Hematopoietic multipotent progenitor cell treated with erythropoietin and hydrocortisone succinate and interleukin-3 and kit ligand, for 8 days (in vitro differentiated cells): ENCODE data around the gene IL11RA.
"Not testable (repeated sequence)": the region's sequence is repeated elsewhere in the genome, so short reads cannot be mapped to it uniquely, and the experiment has no call there.

Experiments
- DNase-seq: peaks from one replicate; pipeline ENCODE4 v3.0.0-alpha.2; 2015

The IL11RA gene

GRCh38 chr9:34630402-34631154 lies 21.4 kb upstream of the IL11RA start:
- no peak for DNase-seq

GRCh38 chr9:34633166-34633565 lies 18.8 kb upstream of the IL11RA start:
- DNase-seq, result no peak

GRCh38 chr9:34633851-34634550 lies 18.0 kb upstream of the IL11RA start:
- peak; percentile 87 for DNase-seq

- DNase-seq, result no peak
Measured at GRCh38 chr9:34634551-34635248, 17.3 kb upstream of the IL11RA start.

GRCh38 chr9:34635556-34635955 lies 16.4 kb upstream of the IL11RA start:
- no peak for DNase-seq

- peak; percentile 56 for DNase-seq
Measured at GRCh38 chr9:34636791-34637355, 15.1 kb upstream of the IL11RA start.

GRCh38 chr9:34637356-34638137 lies 14.4 kb upstream of the IL11RA start, which contains the start of gene SIGMAR1:
Gene SIGMAR1, minus strand, starts transcription at chr9:34637787. Its CDS starts 90 bp downstream, at chr9:34637697.
- DNase-seq, result peak; percentile 94

- no peak for DNase-seq
Measured at GRCh38 chr9:34638138-34638445, 13.9 kb upstream of the IL11RA start.

- not testable (repeated sequence) for DNase-seq
Measured at GRCh38 chr9:34639322-34639721, 12.7 kb upstream of the IL11RA start.

- no peak for DNase-seq
Measured at GRCh38 chr9:34642679-34643078, 9.3 kb upstream of the IL11RA start.

- no peak for DNase-seq
Measured at GRCh38 chr9:34644766-34645314, 7.1 kb upstream of the IL11RA start.

- peak; percentile 93 for DNase-seq
Measured at GRCh38 chr9:34646211-34647083, 5.5 kb upstream of the IL11RA start, which contains the start of gene GALT. Gene GALT, plus strand, starts transcription at chr9:34646675. Its CDS starts 30 bp downstream, at chr9:34646705.

- DNase-seq, result no peak
Measured at GRCh38 chr9:34647084-34647403, 4.9 kb upstream of the IL11RA start.

- peak; percentile 74 for DNase-seq
Measured at GRCh38 chr9:34647651-34648050, 4.3 kb upstream of the IL11RA start.

GRCh38 chr9:34648673-34649072 lies 3.3 kb upstream of the IL11RA start:
- DNase-seq, result no peak

GRCh38 chr9:34650816-34651215 lies 1.2 kb upstream of the IL11RA start:
- no peak for DNase-seq

GRCh38 chr9:34651321-34651720 lies 664 bp upstream of the IL11RA start:
- no peak for DNase-seq

- no peak for DNase-seq
Measured at GRCh38 chr9:34652602-34653000, 616 bp downstream of the IL11RA start.

GRCh38 chr9:34653151-34654072 lies 1.4 kb downstream of the IL11RA start:
- no peak for DNase-seq
